HepG2 (cell line): ENCODE results near the gene SETD1A. TPM values are rescaled to one million over a fixed set of nuclear protein-coding genes. Genes with fewer than 3 reads are reported as not detected.

Source experiments
- ASH2L ChIP-seq: fragments of 300-600, 200-600 bp; sonication (generic); IDR thresholded peaks from 2 replicates; pipeline ENCODE4 v1.7.0; 2017; ENCODE audit warnings: low read depth, mild to moderate bottlenecking, moderate library complexity, mixed read lengths, low read length; ENCODE audit not compliant: insufficient read length
- CBFB ChIP-seq: sonication (generic); formaldehyde crosslinking; IDR thresholded peaks from 2 replicates; pipeline ENCODE4 v1.4.0; 2020; ENCODE audit warnings: missing genetic modification reagents
- CBX2 ChIP-seq, 2 experiments: fragments of 200-600 bp in 1 of 2; sonication (generic); formaldehyde crosslinking in 1 of 2; IDR thresholded peaks; 2 replicates each; pipeline versions ENCODE4 v1.7.0 to v1.8.1; 2018 to 2022; ENCODE audit warnings: low read depth in 2 of 2, low read length in 1 of 2, mild to moderate bottlenecking in 1 of 2, missing genetic modification reagents in 1 of 2
- HDAC1 ChIP-seq: sonication (generic); formaldehyde crosslinking; IDR thresholded peaks from 2 replicates; pipeline ENCODE4 v1.5.1; 2020; ENCODE audit warnings: mild to moderate bottlenecking, missing genetic modification reagents
- HNF4A ChIP-seq: sonication (generic); formaldehyde crosslinking; IDR thresholded peaks from 2 replicates; pipeline ENCODE4 v1.4.0; 2020; ENCODE audit warnings: missing genetic modification reagents
- IRF2 ChIP-seq: IDR thresholded peaks from 2 replicates; pipeline ENCODE4 v1.6.1; 2018; ENCODE audit warnings: missing genetic modification reagents, missing compliant biosample characterization
- MXI1 ChIP-seq: IDR thresholded peaks from 3 replicates; pipeline ENCODE4 v1.6.1; 2012; ENCODE audit warnings: low read depth, low read length, inconsistent platforms, borderline replicate concordance
- PBX2 ChIP-seq: IDR thresholded peaks from 2 replicates; pipeline ENCODE4 v1.6.1; 2016; ENCODE audit warnings: control low read depth
- REL ChIP-seq: sonication (generic); formaldehyde crosslinking; conservative IDR thresholded peaks from 2 replicates; pipeline ENCODE4 v1.8.0; 2022; ENCODE audit warnings: mild to moderate bottlenecking, missing genetic modification reagents, moderate library complexity
- TCF7L2 ChIP-seq: IDR thresholded peaks from 2 replicates; pipeline ENCODE4 v1.6.1; 2011; ENCODE audit warnings: mild to moderate bottlenecking, low read depth, low read length, moderate library complexity
- THAP7 ChIP-seq: sonication (generic); formaldehyde crosslinking; IDR thresholded peaks from 2 replicates; pipeline ENCODE4 v1.8.1; 2023; ENCODE audit warnings: mild to moderate bottlenecking, missing genetic modification reagents
- ZBTB38 ChIP-seq: sonication (generic); formaldehyde crosslinking; IDR thresholded peaks from 2 replicates; pipeline ENCODE4 v1.5.1; 2020; ENCODE audit warnings: mild to moderate bottlenecking, missing genetic modification reagents
- ZC3H13 ChIP-seq: sonication (generic); formaldehyde crosslinking; IDR thresholded peaks from 2 replicates; pipeline ENCODE4 v1.8.1; 2023; ENCODE audit warnings: mild to moderate bottlenecking, missing genetic modification reagents, moderate library complexity
- ZNF280D ChIP-seq: sonication (generic); formaldehyde crosslinking; IDR thresholded peaks from 2 replicates; pipeline ENCODE4 v1.5.1; 2020; ENCODE audit warnings: mild to moderate bottlenecking, missing genetic modification reagents
- ZNF296 ChIP-seq: sonication (generic); formaldehyde crosslinking; conservative IDR thresholded peaks from 2 replicates; pipeline ENCODE4 v1.5.0; 2020; ENCODE audit warnings: mild to moderate bottlenecking, missing genetic modification reagents
- ZNF737 ChIP-seq: sonication (generic); formaldehyde crosslinking; IDR thresholded peaks from 2 replicates; pipeline ENCODE4 v1.5.0; 2020; ENCODE audit warnings: missing genetic modification reagents, mild to moderate bottlenecking, borderline replicate concordance
- polyA plus RNA-seq, 8 experiments: library from polyadenylated mRNA; depleted of rRNA in 3 of 8; stranded (reverse) in 7 of 8; unstranded in 1 of 8; fragments of >200 nt; fragmentation: Illumina TruSeq in 4 of 8; extraction: Trizol in 4 of 8; gene quantifications; 2 replicates each; pipeline versions ENCODE4 v1.2.1 to v1.2.3, GENCODE V29; 2011 to 2016; ENCODE audit warnings: low read depth in 4 of 8, missing spikeins in 1 of 8, mixed read lengths in 1 of 8; ENCODE audit not compliant: insufficient read depth in 1 of 8
- total RNA-seq, 5 experiments: library from RNA; depleted of rRNA; stranded (reverse); fragments of >200 nt; fragmentation: Illumina TruSeq; extraction: Trizol; gene quantifications; 2 replicates each; pipeline ENCODE4 v1.2.3, GENCODE V29; 2016; ENCODE audit warnings: low read depth in 1 of 5
- TF ChIP-seq, protein P1 (sequence below): sonication (generic); formaldehyde crosslinking; IDR thresholded peaks from 2 replicates; pipeline ENCODE4 v1.4.0; 2020; ENCODE audit warnings: missing genetic modification reagents; ENCODE audit errors: not compliant biosample characterization
- TF ChIP-seq, protein P2 (sequence below): sonication (generic); formaldehyde crosslinking; IDR thresholded peaks from 2 replicates; pipeline ENCODE4 v1.4.0; 2020; ENCODE audit warnings: missing genetic modification reagents

The SETD1A gene
- total and polyA plus RNA-seq, 2 of the 13 experiments (the other 11 are each of a cell fraction or from before 2014, with no cell fraction given), result 3.8 to 5.6 TPM

GRCh38 chr16:30947859-30948666, 9.5 kb upstream of the SETD1A start (continued):
- TF ChIP-seq CBFB (no peak), ZNF296 (CRISPR knock-in tag) (no peak), ZC3H13 (CRISPR knock-in tag) (peak; percentile 49; the same call in 1 of the 2 replicates), ZNF737 (CRISPR knock-in tag) (no peak), ZNF280D (CRISPR knock-in tag) (no peak), ZBTB38 (CRISPR knock-in tag) (peak; percentile 36; the same call in 1 of the 2 replicates), CBX2 (IDR thresholded peaks at IDR 0.05; ENCODE audit: low read depth, low read length) (no peak), CBX2 (CRISPR knock-in tag; IDR thresholded peaks at IDR 0.05; ENCODE audit: low read depth) (no peak), IRF2 (CRISPR knock-in tag) (no peak), HNF4A (CRISPR knock-in tag) (0 out of 2 replicates have a peak, but pooled peaks have one; percentile 3), REL (CRISPR knock-in tag) (0 out of 2 replicates have a peak, but pooled peaks have one; percentile 21), TCF7L2 (no peak), THAP7 (CRISPR knock-in tag) (no peak), PBX2 (CRISPR knock-in tag) (peak; percentile 92), MXI1 (peak; percentile 88), ASH2L (peak; percentile 14), HDAC1 (0 out of 2 replicates have a peak, but pooled peaks have one; percentile 15)
- TF ChIP-seq, protein P1, sequence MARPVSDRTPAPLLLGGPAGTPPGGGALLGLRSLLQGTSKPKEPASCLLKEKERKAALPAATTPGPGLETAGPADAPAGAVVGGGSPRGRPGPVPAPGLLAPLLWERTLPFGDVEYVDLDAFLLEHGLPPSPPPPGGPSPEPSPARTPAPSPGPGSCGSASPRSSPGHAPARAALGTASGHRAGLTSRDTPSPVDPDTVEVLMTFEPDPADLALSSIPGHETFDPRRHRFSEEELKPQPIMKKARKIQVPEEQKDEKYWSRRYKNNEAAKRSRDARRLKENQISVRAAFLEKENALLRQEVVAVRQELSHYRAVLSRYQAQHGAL (CRISPR knock-in tag), result no peak
- TF ChIP-seq, protein P2, sequence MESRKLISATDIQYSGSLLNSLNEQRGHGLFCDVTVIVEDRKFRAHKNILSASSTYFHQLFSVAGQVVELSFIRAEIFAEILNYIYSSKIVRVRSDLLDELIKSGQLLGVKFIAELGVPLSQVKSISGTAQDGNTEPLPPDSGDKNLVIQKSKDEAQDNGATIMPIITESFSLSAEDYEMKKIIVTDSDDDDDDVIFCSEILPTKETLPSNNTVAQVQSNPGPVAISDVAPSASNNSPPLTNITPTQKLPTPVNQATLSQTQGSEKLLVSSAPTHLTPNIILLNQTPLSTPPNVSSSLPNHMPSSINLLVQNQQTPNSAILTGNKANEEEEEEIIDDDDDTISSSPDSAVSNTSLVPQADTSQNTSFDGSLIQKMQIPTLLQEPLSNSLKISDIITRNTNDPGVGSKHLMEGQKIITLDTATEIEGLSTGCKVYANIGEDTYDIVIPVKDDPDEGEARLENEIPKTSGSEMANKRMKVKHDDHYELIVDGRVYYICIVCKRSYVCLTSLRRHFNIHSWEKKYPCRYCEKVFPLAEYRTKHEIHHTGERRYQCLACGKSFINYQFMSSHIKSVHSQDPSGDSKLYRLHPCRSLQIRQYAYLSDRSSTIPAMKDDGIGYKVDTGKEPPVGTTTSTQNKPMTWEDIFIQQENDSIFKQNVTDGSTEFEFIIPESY (CRISPR knock-in tag), result peak; percentile 67; the same call in 1 of the 2 replicates
